PC-3 (cell line): ENCODE results near the gene PEX5L. TPM values are rescaled to one million over a fixed set of nuclear protein-coding genes. Genes with fewer than 3 reads are reported as not detected.
A peak's percentile ranks its signal among the peaks of the same experiment; 100 is the strongest.

Experiments
- ATAC-seq: fragments of 200-7000 bp; cut with Tn5 transposase; 2 replicates; pipeline ENCODE4 v1.9.1; 2020; ENCODE audit warnings: mild to moderate bottlenecking, moderate library complexity
- BruUV-seq: library from RNA; stranded (reverse); fragments of 400-500 nt; replicated peaks from 2 replicates; lab custom pipeline; 2021; lab: Mats Ljungman, UMichigan
- CTCF ChIA-PET: fragments of 300-600 bp; sonication (Branson Sonifier 250); formaldehyde crosslinking; loops from one replicate; lab custom pipeline; 2022; ENCODE audit warnings: antibody characterized with exemption; lab: Charles Lee
- POLR2A ChIA-PET: fragments of 300-600 bp; sonication (Branson Sonifier 250); formaldehyde crosslinking; loops from one replicate; lab custom pipeline; 2022; ENCODE audit warnings: antibody characterized with exemption; ENCODE audit not compliant: unreplicated experiment; lab: Charles Lee
- DNase-seq: peaks from one replicate; pipeline ENCODE4 v3.0.0-alpha.2; 2015
- H2AFZ ChIP-seq: fragments of 300-600 bp; sonication (generic); 2 replicates; pipeline ENCODE4 v1.6.0; 2016; ENCODE audit warnings: antibody characterized with exemption, low read length
- H3F3A ChIP-seq: fragments of 300-600 bp; sonication (generic); one replicate; pipeline ENCODE4 v1.6.0; 2017; ENCODE audit warnings: antibody characterized with exemption, low read length, control low read depth, mild to moderate bottlenecking; ENCODE audit not compliant: unreplicated experiment
- H3K27ac ChIP-seq: fragments of 300-600 bp; sonication (generic); 2 replicates; pipeline ENCODE4 v1.5.1; 2016; ENCODE audit warnings: mild to moderate bottlenecking, low read length
- H3K27me3 ChIP-seq: fragments of 300-600 bp; sonication (generic); 2 replicates; pipeline ENCODE4 v1.6.1; 2016; ENCODE audit warnings: low read length, mixed read lengths
- H3K36me3 ChIP-seq: fragments of 300-600 bp; sonication (generic); 2 replicates; pipeline ENCODE4 v1.6.1; 2016; ENCODE audit warnings: low read depth, mixed run types, low read length, mixed read lengths
- H3K4me1 ChIP-seq: fragments of 300-600 bp; sonication (generic); 2 replicates; pipeline ENCODE4 v1.5.1; 2016; ENCODE audit warnings: low read length; ENCODE audit not compliant: insufficient read depth
- H3K4me2 ChIP-seq: fragments of 300-600 bp; sonication (generic); 2 replicates; pipeline ENCODE4 v1.6.0; 2016; ENCODE audit warnings: low read length
- H3K4me3 ChIP-seq: fragments of 300-600 bp; sonication (generic); 2 replicates; pipeline ENCODE4 v1.5.1; 2016; ENCODE audit warnings: mild to moderate bottlenecking, low read length, mixed read lengths
- H3K79me2 ChIP-seq: fragments of 300-600 bp; sonication (generic); 2 replicates; pipeline ENCODE4 v1.6.1; 2017; ENCODE audit warnings: low read length, mixed read lengths
- H3K9ac ChIP-seq: fragments of 300-600 bp; sonication (generic); 2 replicates; pipeline ENCODE4 v1.6.0; 2016; ENCODE audit warnings: mild to moderate bottlenecking, low read length
- H3K9me2 ChIP-seq: fragments of 300-600 bp; sonication (generic); replicated peaks from 2 replicates; pipeline ENCODE4 v1.6.1; 2016; ENCODE audit warnings: mixed run types, low read length, mixed read lengths
- H3K9me3 ChIP-seq: fragments of 300-600 bp; sonication (generic); 2 replicates; pipeline ENCODE4 v1.6.1; 2016; ENCODE audit warnings: low read length, mixed read lengths
- H4K20me1 ChIP-seq: fragments of 300-600 bp; sonication (generic); 2 replicates; pipeline ENCODE4 v1.6.1; 2016; ENCODE audit warnings: low read length, mixed read lengths
- CTCF ChIP-seq: fragments of 300-600 bp; sonication (generic); conservative IDR thresholded peaks from 2 replicates; pipeline ENCODE4 v1.5.1; 2017; ENCODE audit warnings: antibody characterized with exemption, low read depth, mild to moderate bottlenecking, low read length
- EZH2 ChIP-seq: fragments of 300-600 bp; sonication (generic); IDR thresholded peaks from one replicate; pipeline ENCODE4 v1.6.1; 2017; ENCODE audit warnings: antibody characterized with exemption, mild to moderate bottlenecking, low read length; ENCODE audit not compliant: unreplicated experiment
- EZH2phosphoT487 ChIP-seq: fragments of 300-600 bp; sonication (generic); IDR thresholded peaks from 2 replicates; pipeline ENCODE4 v1.6.1; 2018; ENCODE audit warnings: mild to moderate bottlenecking, antibody characterized with exemption, low read length, borderline replicate concordance
- intact Hi-C: fragments of 100-400 bp; cut with micrococcal nuclease; formaldehyde crosslinking; loops from 2 replicates; pipeline ENCODE4 v1.9.0; 2023
- total RNA-seq: library from RNA; depleted of rRNA; stranded (reverse); fragments of >200 nt; gene quantifications from 2 replicates; pipeline ENCODE4 v1.2.3, GENCODE V29; 2014

The PEX5L gene
- total RNA-seq, 1 experiment from 2014 or later = 0.69 TPM

GRCh38 chr3:180002006-180002405 is 34.7 kb downstream of the PEX5L start:
- DNase-seq (no peak), ATAC-seq (no peak)
- Histone ChIP-seq H3K4me1 (no peaks in the 10 kb centered on the region), H3K4me2 (no peak overlapping the region), H3F3A (no peaks in the 10 kb centered on the region), H3K79me2 (no peaks in the 10 kb centered on the region), H3K9ac (no peak overlapping the region), H2AFZ (peak overlapping the region; percentile 20), H3K27ac (no peak overlapping the region), H3K27me3 (no peaks in the 10 kb centered on the region), H3K9me3 (no peaks in the 10 kb centered on the region), H3K9me2 (no peaks in the 10 kb centered on the region), H4K20me1 (no peaks in the 10 kb centered on the region), H3K4me3 (no peak overlapping the region), H3K36me3 (no peaks in the 10 kb centered on the region)
- CTCF ChIA-PET = interaction anchor here (0.5 kb wide), 1 partner anchor 26 kb away, joined by 3 read pairs; no protein-coding TSS in a partner anchor
- POLR2A ChIA-PET = no interaction called here
- no TSS peak for BruUV-seq
- intact Hi-C loops = no loop called here
- TF ChIP-seq CTCF (no peak), EZH2 (no peak), EZH2phosphoT487 (no peak)

- Histone ChIP-seq H3K9me2 (no peaks in the 10 kb centered on the region), H3K4me3 (no peak overlapping the region), H3K27ac (no peak overlapping the region), H3F3A (no peaks in the 10 kb centered on the region), H3K4me2 (no peak overlapping the region), H3K79me2 (no peaks in the 10 kb centered on the region), H2AFZ (no peak overlapping the region), H3K27me3 (no peaks in the 10 kb centered on the region), H3K4me1 (no peaks in the 10 kb centered on the region), H4K20me1 (no peaks in the 10 kb centered on the region), H3K9me3 (no peaks in the 10 kb centered on the region), H3K9ac (no peak overlapping the region), H3K36me3 (no peaks in the 10 kb centered on the region)
- no TSS peak for BruUV-seq
- TF ChIP-seq CTCF = no peak
- no peak for TF ChIP-seq EZH2
- TF ChIP-seq EZH2phosphoT487 = no peak
- ATAC-seq (no peak), DNase-seq (no peak)
- intact Hi-C loops = no loop called here
- CTCF ChIA-PET = no interaction called here
- POLR2A ChIA-PET = no interaction called here
These were observed 36.2 kb downstream of the PEX5L start for GRCh38 chr3:180000500-180000899.

- H3K36me3 ChIP-seq = no peaks in the 10 kb centered on the region
- no TSS peak for BruUV-seq
- ATAC-seq (no peak), DNase-seq (no peak)
- H3K27me3 ChIP-seq = no peaks in the 10 kb centered on the region
- no peak for TF ChIP-seq EZH2
- no peak for TF ChIP-seq CTCF
- no peak overlapping the region for H2AFZ ChIP-seq
- H3K4me3 ChIP-seq = no peak overlapping the region
- no peaks in the 10 kb centered on the region for H3K9me2 ChIP-seq
- POLR2A ChIA-PET = no interaction called here
- CTCF ChIA-PET = no interaction called here
- no peaks in the 10 kb centered on the region for H4K20me1 ChIP-seq
- H3K4me1 ChIP-seq = peaks cover 21% of the 10 kb centered on the region
- H3K9me3 ChIP-seq = no peaks in the 10 kb centered on the region
- intact Hi-C loops = no loop called here
- H3K9ac ChIP-seq = no peak overlapping the region
- H3K4me2 ChIP-seq = no peak overlapping the region
- H3F3A ChIP-seq = no peaks in the 10 kb centered on the region
- no peaks in the 10 kb centered on the region for H3K79me2 ChIP-seq
- no peak overlapping the region for H3K27ac ChIP-seq
These were observed 41.3 kb downstream of the PEX5L start for GRCh38 chr3:179995406-179995805.
